ENCODE results near the gene HAVCR1. TPM values are rescaled to one million over a fixed set of nuclear protein-coding genes. Genes with fewer than 3 reads are reported as not detected.

The HAVCR1 gene
- total RNA-seq, 1 experiment from 2014 or later, result not detected

- ChIA-PET RAD21 (ENCODE audit: low non-redundant PET in 1 of 2, low total read pairs in 2 of 2, uncharacterized antibody in 2 of 2, unreplicated experiment in 2 of 2) (no interaction called here), POLR2A (no interaction called here), CTCF (no interaction called here)
- H3K4me2 ChIP-seq (ENCODE audit: low read length), result no peak overlapping the region
- no peaks in the 10 kb centered on the region for H3K36me3 ChIP-seq (ENCODE audit: control insufficient read depth in 1 of 2, insufficient read depth in 2 of 2, low read length in 2 of 2)
- BruUV-seq (replicated peaks), result no TSS peak
- H3K4me1 ChIP-seq (ENCODE audit: control insufficient read depth in 1 of 2, insufficient read depth in 2 of 2, low read length in 2 of 2), result no peaks in the 10 kb centered on the region
- H3K9me2 ChIP-seq (ENCODE audit: insufficient read depth), result no peaks in the 10 kb centered on the region
- H3K4me3 ChIP-seq (replicated peaks in 1 of 2; ENCODE audit: low read depth in 1 of 2, low read length in 2 of 2), result no peak overlapping the region
- no peak for TF ChIP-seq TCF7L2 (IDR thresholded peaks at IDR 0.05; ENCODE audit: borderline replicate concordance, extremely low read depth, insufficient read depth, insufficient read length)
- TF ChIP-seq ZBTB33 (IDR thresholded peaks at IDR 0.05; ENCODE audit: extremely low read depth, insufficient replicate concordance, low read length), result no peak
- no peak for TF ChIP-seq SIN3A (IDR thresholded peaks at IDR 0.05; ENCODE audit: low read depth)
- no peak for TF ChIP-seq ATF3 (IDR thresholded peaks at IDR 0.05)
- TF ChIP-seq JUND (IDR thresholded peaks at IDR 0.05), result no peak
- TF ChIP-seq EGR1 (IDR thresholded peaks at IDR 0.05; ENCODE audit: low read depth), result no peak
- TF ChIP-seq POLR2A (IDR thresholded peaks at IDR 0.05; ENCODE audit: borderline replicate concordance, extremely low read depth, insufficient read depth, insufficient read length), result no peak
- TF ChIP-seq RAD21 (IDR thresholded peaks at IDR 0.05; ENCODE audit: low read depth), result no peak
- no peak for TF ChIP-seq REST (IDR thresholded peaks at IDR 0.05; ENCODE audit: low read depth)
- TF ChIP-seq EZH2phosphoT487 (IDR thresholded peaks at IDR 0.05; ENCODE audit: borderline replicate concordance), result no peak
- no peak for TF ChIP-seq ZFX (IDR thresholded peaks at IDR 0.05)
- no peak for TF ChIP-seq CTCF (IDR thresholded peaks at IDR 0.05 in 2 of 3, conservative IDR thresholded peaks at IDR 0.05 in 1 of 3; ENCODE audit: borderline replicate concordance in 1 of 3, insufficient read depth in 1 of 3, low read depth in 2 of 3, low read length in 2 of 3)
- no peak for TF ChIP-seq EZH2 (IDR thresholded peaks at IDR 0.05)
- TF ChIP-seq ZNF274 (IDR thresholded peaks at IDR 0.05; ENCODE audit: low read depth, low read length), result no peak
- TF ChIP-seq FOSL1 (IDR thresholded peaks at IDR 0.05; ENCODE audit: low read depth), result no peak
- no peak for TF ChIP-seq SRF (IDR thresholded peaks at IDR 0.05; ENCODE audit: low read depth)
- TF ChIP-seq MAX (IDR thresholded peaks at IDR 0.05), result no peak
- no peak for TF ChIP-seq POLR2AphosphoS5 (IDR thresholded peaks at IDR 0.05; ENCODE audit: low read depth, low read length)
- no peak overlapping the region for H3K9ac ChIP-seq (ENCODE audit: low read length)
- peaks cover 5% of the 10 kb centered on the region; the same call in 1 of the 2 replicates for H3K27me3 ChIP-seq (ENCODE audit: insufficient read depth, low read length)
- H3K79me2 ChIP-seq (ENCODE audit: insufficient read depth, low read length), result no peaks in the 10 kb centered on the region
- DNase-seq (ENCODE audit: low read depth, low spot score) (no peak), ATAC-seq (no peak)
- intact Hi-C loops (cut with micrococcal nuclease), result no loop called here
- H3K9me3 ChIP-seq (ENCODE audit: control insufficient read depth in 1 of 2, insufficient read depth in 1 of 2, low read depth in 1 of 2, low read length in 2 of 2), result no peaks in the 10 kb centered on the region
- H3K27ac ChIP-seq (ENCODE audit: low read depth, low read length), result no peak overlapping the region
- no peaks in the 10 kb centered on the region for H4K20me1 ChIP-seq (ENCODE audit: insufficient read depth)
- no peak overlapping the region for H2AFZ ChIP-seq (ENCODE audit: low read depth, low read length, poor library complexity, severe bottlenecking)
These were observed 38.2 kb downstream of the HAVCR1 start for GRCh38 chr5:157020511-157021222.
